IPS-11a (cell line): ENCODE results near the gene MYMK.
"Not testable (repeated sequence)": the region's sequence is repeated elsewhere in the genome, so short reads cannot be mapped to it uniquely, and the experiment has no call there.

Experiments
- H3K4me3 ChIP-seq: one replicate; pipeline ENCODE4 v1.5.1; 2013; ENCODE audit warnings: low read depth, low read length, control low read depth

MYMK gene

GRCh38 chr9:133524679-133525228 lies at the start of gene MYMK:
Gene MYMK, minus strand, starts transcription at chr9:133524959. Its CDS starts 115 bp downstream, at chr9:133524844.
- H3K4me3 ChIP-seq = no peak within 1 kb of the TSS

DNA sequence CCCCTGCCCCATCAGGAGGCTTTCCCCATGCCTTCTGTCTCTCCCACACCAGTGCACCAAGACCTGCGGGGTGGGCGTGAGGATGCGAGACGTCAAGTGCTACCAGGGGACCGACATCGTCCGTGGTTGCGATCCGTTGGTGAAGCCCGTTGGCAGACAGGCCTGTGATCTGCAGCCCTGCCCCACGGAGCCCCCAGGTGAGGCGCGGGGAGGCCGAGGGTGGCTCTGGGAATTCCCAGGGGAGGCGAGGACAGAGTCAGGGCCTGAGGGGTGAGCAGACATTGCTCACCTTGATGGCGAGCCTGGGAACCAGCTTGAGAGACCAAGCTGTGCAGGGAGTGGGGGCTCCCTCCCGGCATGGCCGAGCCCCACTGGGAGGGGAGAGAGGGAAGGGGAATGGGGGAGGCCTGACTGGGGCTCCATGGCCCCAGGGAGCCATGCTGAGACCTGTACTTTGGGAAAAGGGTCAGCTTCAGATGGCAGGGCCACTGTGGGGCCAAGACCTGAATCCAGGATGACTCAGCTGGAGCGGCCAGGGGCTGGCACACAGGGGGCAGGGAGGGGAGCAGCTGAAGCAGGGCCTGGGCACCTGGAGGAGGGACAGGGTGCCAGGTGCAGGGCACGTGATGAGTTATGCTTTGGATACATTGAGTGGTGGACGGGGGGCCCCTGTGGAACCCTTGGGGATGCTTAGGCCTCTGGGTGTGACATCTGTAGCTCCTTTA lies 49.2 kb upstream of the MYMK start:
- H3K4me3 ChIP-seq = no peak overlapping the region

GRCh38 chr9:133572821-133573361 lies 48.1 kb upstream of the MYMK start:
- no peak overlapping the region for H3K4me3 ChIP-seq

DNA sequence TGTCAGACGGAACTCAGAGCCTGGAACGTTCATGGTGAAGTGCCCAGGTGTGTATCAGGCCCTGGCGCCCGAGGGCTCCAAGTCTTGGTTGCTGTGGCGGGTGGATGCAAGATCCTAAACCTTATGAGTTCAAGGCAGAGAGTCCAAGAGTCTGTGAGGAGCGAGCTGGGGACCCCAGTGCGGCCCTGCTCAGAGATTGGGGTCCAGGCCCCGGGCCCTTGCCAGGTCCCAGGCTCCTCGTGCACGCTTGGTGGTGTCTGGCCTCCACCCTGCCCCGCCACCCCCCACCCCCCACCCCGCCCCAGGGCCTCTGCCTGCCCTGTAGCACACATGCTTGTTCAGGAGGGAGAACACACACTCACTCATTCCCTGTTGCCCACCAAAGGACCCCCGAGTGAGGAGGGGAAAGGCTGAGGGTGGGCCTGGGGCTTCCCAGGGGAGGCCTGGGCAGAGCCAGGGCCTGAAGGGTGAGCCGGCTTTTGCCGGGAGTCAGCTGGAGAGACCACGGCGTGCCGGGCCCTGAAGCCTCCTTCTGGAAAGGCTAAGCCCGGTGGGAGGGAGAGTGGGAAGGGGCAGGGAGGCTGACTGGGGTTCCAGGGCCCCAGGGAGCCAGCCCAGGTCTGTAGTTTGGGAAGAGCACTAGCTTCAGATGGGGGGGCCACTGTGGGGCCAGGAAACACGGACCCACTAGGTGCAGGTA lies 47.3 kb upstream of the MYMK start:
- no peak overlapping the region for H3K4me3 ChIP-seq

DNA sequence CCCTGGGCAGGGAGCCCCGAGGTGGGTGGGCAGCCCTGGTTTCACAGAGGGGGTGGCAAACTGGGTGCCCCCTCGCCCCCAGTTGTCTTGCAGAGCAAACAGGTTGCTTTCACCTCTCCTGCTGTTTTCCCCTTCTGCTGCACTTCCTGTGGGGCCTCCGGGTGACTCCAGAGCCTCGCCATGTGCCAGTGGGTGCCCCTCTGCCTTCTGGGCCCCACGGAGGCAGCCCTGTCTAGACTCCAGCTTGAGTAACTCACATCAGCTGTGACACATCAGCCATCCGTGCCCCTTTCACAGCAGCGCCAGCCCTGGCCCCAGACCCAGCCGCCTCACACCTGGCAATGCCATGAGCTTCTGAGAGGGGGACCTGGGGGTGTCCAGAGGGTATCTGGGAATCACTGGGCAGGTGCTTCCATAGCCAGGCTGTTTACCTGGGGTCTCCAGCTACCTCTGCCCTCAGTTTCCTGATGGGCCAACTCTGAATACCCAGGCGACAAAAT lies 46.7 kb upstream of the MYMK start:
- no peak overlapping the region for H3K4me3 ChIP-seq

- H3K4me3 ChIP-seq = no peak overlapping the region
These were observed 45.9 kb upstream of the MYMK start for GRCh38 chr9:133570691-133571080.

GRCh38 chr9:133569891-133570690 lies 45.3 kb upstream of the MYMK start:
- H3K4me3 ChIP-seq = no peak overlapping the region

GRCh38 chr9:133569121-133569785 lies 44.5 kb upstream of the MYMK start:
- H3K4me3 ChIP-seq = no peak overlapping the region

DNA sequence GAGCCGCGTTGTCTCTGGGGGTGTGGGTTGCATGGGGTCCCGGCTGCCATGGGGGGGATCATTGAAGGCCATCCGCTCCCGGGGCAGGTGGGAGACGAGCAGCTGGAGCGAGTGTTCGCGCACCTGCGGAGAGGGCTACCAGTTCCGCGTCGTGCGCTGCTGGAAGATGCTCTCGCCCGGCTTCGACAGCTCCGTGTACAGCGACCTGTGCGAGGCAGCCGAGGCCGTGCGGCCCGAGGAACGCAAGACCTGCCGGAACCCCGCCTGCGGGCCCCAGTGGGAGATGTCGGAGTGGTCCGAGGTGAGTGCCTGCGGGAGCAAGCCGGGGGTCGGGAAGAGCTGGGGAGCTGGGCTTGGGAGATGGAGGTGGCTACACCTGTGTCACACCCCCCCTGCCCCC lies 43.4 kb upstream of the MYMK start:
- H3K4me3 ChIP-seq = no peak overlapping the region

DNA sequence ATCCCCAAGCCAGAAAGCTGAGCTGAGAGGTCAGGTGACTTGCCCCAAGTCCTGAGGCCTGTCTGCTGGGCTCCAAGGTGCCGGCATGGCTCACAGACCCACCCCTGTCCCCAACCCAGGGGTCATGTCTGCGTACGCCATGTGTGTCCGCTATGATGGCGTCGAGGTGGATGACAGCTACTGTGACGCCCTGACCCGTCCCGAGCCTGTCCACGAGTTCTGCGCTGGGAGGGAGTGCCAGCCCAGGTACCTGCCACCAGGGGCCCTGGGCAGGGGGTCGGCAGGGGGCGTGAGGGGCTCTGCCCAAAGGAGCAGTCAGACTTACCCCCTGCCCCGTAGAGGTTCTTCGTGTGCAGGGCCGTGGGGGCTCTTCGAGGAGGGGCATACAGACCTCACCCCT lies 42.1 kb upstream of the MYMK start:
- no peak overlapping the region for H3K4me3 ChIP-seq

DNA sequence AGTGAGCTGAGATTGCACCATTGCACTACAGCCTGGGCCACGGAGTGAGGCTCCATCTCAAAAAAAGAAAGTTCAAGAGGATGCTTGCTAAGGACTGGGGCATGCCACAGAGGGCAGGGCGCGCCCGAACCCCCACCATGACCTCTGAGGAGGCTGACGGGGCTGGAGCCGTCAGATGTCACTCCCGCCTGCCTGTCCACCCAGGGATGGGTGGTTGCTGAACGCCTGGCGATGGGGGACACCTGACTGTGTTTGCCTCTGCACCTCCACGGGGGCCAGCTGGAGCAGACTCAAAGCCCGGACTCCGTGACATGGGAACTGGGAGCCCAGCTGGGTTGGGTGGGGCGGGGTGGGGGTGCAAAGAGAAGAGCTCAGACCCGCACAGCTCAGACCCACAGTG lies 41.6 kb upstream of the MYMK start:
- H3K4me3 ChIP-seq = no peak overlapping the region

DNA sequence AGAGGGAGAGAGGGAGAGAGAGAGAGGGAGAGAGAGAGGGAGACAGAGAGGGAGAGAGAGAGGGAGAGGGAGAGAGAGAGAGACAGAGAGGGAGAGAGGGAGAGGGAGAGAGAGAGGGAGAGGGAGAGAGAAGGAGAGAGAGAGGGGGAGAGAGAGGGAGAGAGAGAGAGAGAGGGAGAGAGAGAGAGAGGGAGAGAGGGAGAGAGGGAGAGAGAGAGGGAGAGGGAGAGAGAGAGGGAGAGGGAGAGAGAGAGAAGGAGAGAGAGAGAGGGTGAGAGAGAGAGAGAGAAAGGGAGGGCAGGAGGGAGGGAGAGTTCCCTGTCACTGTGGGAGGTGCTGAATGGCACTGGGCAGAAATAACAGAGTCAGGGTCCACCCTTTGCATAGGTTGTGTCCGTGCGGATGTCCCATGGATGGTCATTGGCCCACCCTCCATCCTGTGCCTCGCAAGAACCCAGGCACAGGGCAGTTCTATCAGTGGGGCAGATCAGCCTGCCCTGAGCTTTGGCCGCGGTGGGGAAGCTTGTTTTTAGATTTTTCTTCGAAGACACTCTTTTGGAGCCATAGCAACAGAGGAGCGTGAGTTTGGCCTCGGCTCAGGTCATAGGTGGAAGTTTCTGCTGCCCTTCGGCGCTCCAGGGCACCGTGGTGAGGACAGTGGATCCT lies 39.8 kb upstream of the MYMK start:
- H3K4me3 ChIP-seq = no peak overlapping the region

DNA sequence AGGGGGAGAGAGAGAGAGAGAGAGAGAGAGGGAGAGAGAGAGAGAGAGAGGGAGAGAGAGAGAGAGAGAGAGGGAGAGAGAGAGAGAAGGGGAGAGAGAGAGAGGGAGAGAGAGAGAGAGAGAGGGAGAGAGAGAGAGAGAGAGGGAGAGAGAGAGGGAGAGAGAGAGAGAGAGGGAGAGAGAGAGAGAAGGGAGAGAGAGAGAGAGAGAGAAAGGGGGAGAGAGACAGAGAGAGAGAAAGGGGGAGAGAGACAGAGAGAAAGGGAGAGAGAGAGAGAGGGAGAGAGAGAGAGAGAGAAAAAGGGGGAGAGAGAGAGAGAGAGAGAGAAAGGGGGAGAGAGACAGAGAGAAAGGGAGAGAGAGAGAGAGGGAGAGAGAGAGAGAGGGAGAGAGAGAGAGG lies 39.1 kb upstream of the MYMK start:
- H3K4me3 ChIP-seq = not testable (repeated sequence)

DNA sequence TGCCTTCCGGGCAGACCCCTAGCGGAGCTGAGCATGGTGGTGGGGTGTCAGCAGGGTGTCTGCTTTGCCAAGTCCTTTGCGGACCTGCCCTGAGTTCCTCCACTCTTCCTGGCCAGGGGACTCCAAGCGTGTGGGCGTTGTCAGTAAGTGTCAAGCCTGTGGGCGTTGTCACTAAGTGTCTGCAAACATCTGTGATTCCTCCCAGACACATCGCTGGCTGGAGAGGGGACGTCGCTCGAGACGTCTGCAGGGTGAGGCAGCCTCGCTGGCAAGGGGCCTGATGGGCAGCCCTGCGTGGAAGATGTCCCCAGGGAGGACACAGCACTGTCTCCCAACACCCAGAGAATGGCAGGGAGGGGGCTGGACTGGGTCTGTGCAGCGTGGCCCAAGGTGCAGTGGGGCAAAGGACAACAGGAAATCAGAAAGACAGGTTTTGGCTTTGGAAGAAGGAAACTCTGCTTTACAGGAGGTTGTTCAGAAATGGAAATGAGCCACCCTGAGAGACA lies 38.6 kb upstream of the MYMK start:
- H3K4me3 ChIP-seq = no peak overlapping the region

DNA sequence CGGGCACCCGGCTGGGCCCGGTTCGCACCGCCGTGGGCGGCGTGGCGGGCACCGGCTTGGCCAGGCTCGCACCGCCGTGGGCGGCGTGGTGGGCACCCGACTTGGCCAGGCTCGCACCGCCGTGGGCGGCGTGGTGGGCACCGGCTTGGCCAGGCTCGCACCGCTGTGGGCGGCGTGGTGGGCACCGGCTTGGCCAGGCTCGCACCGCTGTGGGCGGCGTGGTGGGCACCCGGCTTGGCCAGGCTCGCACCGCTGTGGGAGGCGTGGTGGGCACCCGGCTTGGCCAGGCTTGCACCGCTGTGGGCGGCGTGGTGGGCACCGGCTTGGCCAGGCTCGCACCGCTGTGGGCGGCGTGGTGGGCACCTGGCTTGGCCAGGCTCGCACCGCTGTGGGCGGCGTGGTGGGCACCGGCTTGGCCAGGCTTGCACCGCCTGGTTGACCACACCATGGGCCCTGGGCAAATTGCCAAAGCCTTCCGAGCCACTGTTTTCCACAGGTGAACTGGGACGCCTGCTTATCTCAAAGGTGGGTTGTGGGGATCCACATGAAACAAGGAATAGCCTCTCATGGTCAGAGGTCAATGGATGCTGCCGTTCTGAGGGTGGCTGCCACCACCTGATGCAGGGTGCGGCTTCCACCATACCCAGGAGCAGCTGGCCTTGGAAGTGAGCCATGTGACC lies 38.0 kb upstream of the MYMK start:
- H3K4me3 ChIP-seq = no peak overlapping the region

GRCh38 chr9:133561976-133562554 lies 37.3 kb upstream of the MYMK start:
- no peak overlapping the region for H3K4me3 ChIP-seq

DNA sequence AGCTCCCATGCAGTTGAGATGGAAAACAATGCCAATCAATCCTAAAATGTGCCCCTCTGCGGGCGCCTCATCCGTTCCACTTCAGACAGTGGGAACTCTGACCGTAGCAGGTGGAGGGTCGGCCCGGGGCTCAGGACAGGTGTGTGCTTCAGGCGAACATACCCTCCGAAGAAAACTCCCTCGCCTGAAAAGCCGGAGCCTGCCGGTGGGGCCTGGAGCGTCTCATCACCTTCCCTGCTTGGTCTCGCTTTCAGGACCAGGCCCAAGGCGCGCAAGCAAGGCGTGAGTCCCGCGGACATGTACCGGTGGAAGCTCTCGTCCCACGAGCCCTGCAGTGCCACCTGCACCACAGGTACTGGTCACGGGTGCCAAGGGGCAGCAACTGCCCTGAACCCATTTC lies 36.2 kb upstream of the MYMK start:
- no peak overlapping the region for H3K4me3 ChIP-seq

DNA sequence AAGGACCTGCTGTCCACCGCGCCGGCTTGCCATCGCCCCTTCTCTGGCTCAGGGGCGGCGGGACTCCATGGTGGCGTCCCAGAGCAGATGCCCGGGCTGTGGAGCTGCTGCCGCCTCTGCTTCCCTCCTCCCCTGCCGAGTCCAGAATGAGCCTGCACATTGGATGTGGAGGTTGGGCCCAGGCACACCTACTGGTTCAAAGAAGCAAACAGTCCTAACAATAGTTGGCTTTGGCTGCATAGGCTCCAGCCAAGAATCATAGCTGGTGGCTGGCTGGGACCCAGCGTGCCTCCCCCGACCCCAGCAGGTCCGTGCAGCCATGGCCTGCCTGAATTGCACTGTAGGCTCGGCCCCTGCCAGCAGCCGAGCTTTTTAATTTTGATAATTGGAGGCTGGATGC lies 35.6 kb upstream of the MYMK start:
- H3K4me3 ChIP-seq = no peak overlapping the region
